HCT116 (cell line): ENCODE measurements around the gene RBM47. TPM values are rescaled to one million over a fixed set of nuclear protein-coding genes. Genes with fewer than 3 reads are reported as not detected.

Source experiments
- ATAC-seq: fragments of 200-7000 bp; cut with Tn5 transposase; 2 replicates; pipeline ENCODE4 v1.9.1; 2020; ENCODE audit warnings: mild to moderate bottlenecking, moderate library complexity
- BruUV-seq: library from RNA; stranded (reverse); fragments of 400-500 nt; replicated peaks from 2 replicates; lab custom pipeline; 2021; lab: Mats Ljungman, UMichigan
- CTCF ChIA-PET: fragments of 300-600 bp; sonication (Branson Sonifier 250); formaldehyde crosslinking; loops from one replicate; lab custom pipeline; 2021; ENCODE audit warnings: antibody characterized with exemption; lab: Charles Lee
- POLR2A ChIA-PET: fragments of 300-600, 350-600 bp; sonication (Branson Sonifier 250); formaldehyde crosslinking; loops from one replicate; lab custom pipeline; 2021; ENCODE audit warnings: antibody characterized with exemption; lab: Charles Lee
- RAD21 ChIA-PET, 2 experiments: fragments of 300-600 bp; sonication (Branson Sonifier 250); formaldehyde crosslinking; loops; one replicate each; lab custom pipeline; 2023; ENCODE audit warnings: low total read pairs in 2 of 2; ENCODE audit not compliant: uncharacterized antibody in 2 of 2, unreplicated experiment in 2 of 2, low non-redundant PET in 1 of 2; lab: Charles Lee
- DNase-seq: peaks from one replicate; pipeline ENCODE4 v3.0.0-alpha.2; 2010; ENCODE audit warnings: low read depth, low spot score
- H2AFZ ChIP-seq: fragments of 200-600 bp; shearing (Covaris generic), sonication (generic); 2 replicates; pipeline ENCODE4 v1.6.1; 2017; ENCODE audit warnings: low read depth, mixed run types, mixed read lengths, antibody characterized with exemption, low read length; ENCODE audit not compliant: poor library complexity, severe bottlenecking
- H3K27ac ChIP-seq: 2 replicates; pipeline ENCODE4 v1.5.1; 2012; ENCODE audit warnings: low read depth, low read length
- H3K27me3 ChIP-seq: fragments of 200-600 bp; sonication (generic); 2 replicates; pipeline ENCODE4 v1.6.1; 2016; ENCODE audit warnings: mixed run types, low read length, mixed read lengths; ENCODE audit not compliant: insufficient read depth
- H3K36me3 ChIP-seq, 2 experiments: fragments of 200-500 bp in 1 of 2; fragments of 200-600 bp in 1 of 2; sonication (Bioruptor generic) in 1 of 2; sonication (generic) in 1 of 2; 2 replicates each; pipeline versions ENCODE4 v1.5.1 to v1.6.1; 2014 to 2016; ENCODE audit warnings: low read length in 2 of 2, inconsistent platforms in 1 of 2, mixed read lengths in 1 of 2, mixed run types in 1 of 2; ENCODE audit not compliant: insufficient read depth in 2 of 2, control insufficient read depth in 1 of 2
- H3K4me1 ChIP-seq, 2 experiments: fragments of 200-600 bp in 1 of 2; sonication (generic) in 1 of 2; 2 replicates each; pipeline versions ENCODE4 v1.5.1 to v1.6.1; 2012 to 2017; ENCODE audit warnings: low read length in 2 of 2, inconsistent platforms in 1 of 2, mild to moderate bottlenecking in 1 of 2, mixed read lengths in 1 of 2, mixed run types in 1 of 2, moderate library complexity in 1 of 2; ENCODE audit not compliant: insufficient read depth in 2 of 2, control insufficient read depth in 1 of 2
- H3K4me2 ChIP-seq: fragments of 200-600 bp; sonication (generic); 2 replicates; pipeline ENCODE4 v1.6.1; 2017; ENCODE audit warnings: mixed run types, low read length, mixed read lengths
- H3K4me3 ChIP-seq, 2 experiments: fragments of 200-600 bp in 1 of 2; sonication (generic) in 1 of 2; replicated peaks in 1 of 2; 2 replicates each; pipeline ENCODE4 v1.5.1; 2011 to 2016; ENCODE audit warnings: low read length in 2 of 2, control low read depth in 1 of 2, low read depth in 1 of 2, mild to moderate bottlenecking in 1 of 2, mixed read lengths in 1 of 2, mixed run types in 1 of 2
- H3K79me2 ChIP-seq: fragments of 200-600 bp; sonication (generic); 2 replicates; pipeline ENCODE4 v1.6.1; 2017; ENCODE audit warnings: mild to moderate bottlenecking, mixed run types, low read length, moderate library complexity, mixed read lengths; ENCODE audit not compliant: insufficient read depth
- H3K9ac ChIP-seq: fragments of 200-600 bp; sonication (generic); 2 replicates; pipeline ENCODE4 v1.6.1; 2016; ENCODE audit warnings: low read length, mixed read lengths
- H3K9me2 ChIP-seq: fragments of 200-600 bp; sonication (generic), shearing (Covaris generic); 2 replicates; pipeline ENCODE4 v1.6.1; 2017; ENCODE audit warnings: mixed run types, mild to moderate bottlenecking, moderate library complexity; ENCODE audit not compliant: insufficient read depth
- H3K9me3 ChIP-seq, 2 experiments: fragments of 200-500 bp in 1 of 2; fragments of 200-600 bp in 1 of 2; sonication (Bioruptor generic) in 1 of 2; sonication (generic) in 1 of 2; 2 replicates each; pipeline ENCODE4 v1.6.1; 2014 to 2017; ENCODE audit warnings: low read length in 2 of 2, mixed read lengths in 2 of 2, inconsistent platforms in 1 of 2, low read depth in 1 of 2, mild to moderate bottlenecking in 1 of 2, mixed run types in 1 of 2, moderate library complexity in 1 of 2; ENCODE audit not compliant: control insufficient read depth in 1 of 2, insufficient read depth in 1 of 2
- H4K20me1 ChIP-seq: fragments of 200-600 bp; sonication (generic), shearing (Covaris generic); 2 replicates; pipeline ENCODE4 v1.6.1; 2017; ENCODE audit warnings: mixed run types, mild to moderate bottlenecking, moderate library complexity; ENCODE audit not compliant: insufficient read depth
- ATF3 ChIP-seq: IDR thresholded peaks from 2 replicates; pipeline ENCODE4 v1.6.1; 2012
- CBX3 ChIP-seq: IDR thresholded peaks from 2 replicates; pipeline ENCODE4 v1.6.1; 2012; ENCODE audit warnings: low read depth
- CEBPB ChIP-seq: IDR thresholded peaks from 2 replicates; pipeline ENCODE4 v1.6.1; 2012; ENCODE audit warnings: low read depth
- ELF1 ChIP-seq: IDR thresholded peaks from 2 replicates; pipeline ENCODE4 v1.6.1; 2012; ENCODE audit warnings: low read depth, borderline replicate concordance
- EZH2 ChIP-seq: fragments of 200-600 bp; sonication (generic); IDR thresholded peaks from 2 replicates; pipeline ENCODE4 v1.6.1; 2017; ENCODE audit warnings: antibody characterized with exemption, mixed run types
- EZH2phosphoT487 ChIP-seq: fragments of 200-600 bp; IDR thresholded peaks from 2 replicates; pipeline ENCODE4 v1.6.1; 2018; ENCODE audit warnings: antibody characterized with exemption, borderline replicate concordance
- FOSL1 ChIP-seq: IDR thresholded peaks from 2 replicates; pipeline ENCODE4 v1.6.1; 2012; ENCODE audit warnings: low read depth
- MAX ChIP-seq: IDR thresholded peaks from 2 replicates; pipeline ENCODE4 v1.6.1; 2012
- POLR2A ChIP-seq: IDR thresholded peaks from 2 replicates; pipeline ENCODE4 v1.7.0; 2011; ENCODE audit warnings: borderline replicate concordance; ENCODE audit not compliant: insufficient read depth, insufficient read length; ENCODE audit errors: extremely low read depth
- POLR2AphosphoS5 ChIP-seq: IDR thresholded peaks from 2 replicates; pipeline ENCODE4 v1.6.1; 2011; ENCODE audit warnings: mild to moderate bottlenecking, low read depth, low read length, moderate library complexity
- RAD21 ChIP-seq: IDR thresholded peaks from 2 replicates; pipeline ENCODE4 v1.6.1; 2012; ENCODE audit warnings: low read depth, mild to moderate bottlenecking
- SIN3A ChIP-seq: IDR thresholded peaks from 2 replicates; pipeline ENCODE4 v1.6.1; 2012; ENCODE audit warnings: low read depth
- SP1 ChIP-seq: IDR thresholded peaks from 2 replicates; pipeline ENCODE4 v1.6.1; 2012; ENCODE audit warnings: low read depth
- SRF ChIP-seq: IDR thresholded peaks from 2 replicates; pipeline ENCODE4 v1.6.1; 2012; ENCODE audit warnings: low read depth
- TCF7L2 ChIP-seq: IDR thresholded peaks from 2 replicates; pipeline ENCODE4 v1.7.0; 2011; ENCODE audit warnings: borderline replicate concordance, inconsistent platforms; ENCODE audit not compliant: insufficient read depth, insufficient read length; ENCODE audit errors: extremely low read depth
- YY1 ChIP-seq: IDR thresholded peaks from 2 replicates; pipeline ENCODE4 v1.6.1; 2011; ENCODE audit warnings: low read length, low read depth, moderate library complexity, mild to moderate bottlenecking; ENCODE audit not compliant: insufficient replicate concordance; ENCODE audit errors: extremely low read depth
- ZBTB33 ChIP-seq: IDR thresholded peaks from 2 replicates; pipeline ENCODE4 v1.6.1; 2011; ENCODE audit warnings: mild to moderate bottlenecking, low read length, moderate library complexity; ENCODE audit not compliant: insufficient replicate concordance; ENCODE audit errors: extremely low read depth
- ZFX ChIP-seq: fragments of 450-650 bp; IDR thresholded peaks from 2 replicates; pipeline ENCODE4 v1.6.1; 2017
- ZNF274 ChIP-seq: fragments of 200-500 bp; sonication (Bioruptor generic); IDR thresholded peaks from 2 replicates; pipeline ENCODE4 v1.6.1; 2014; ENCODE audit warnings: mild to moderate bottlenecking, low read depth, low read length, inconsistent platforms
- intact Hi-C: fragments of 100-400 bp; cut with micrococcal nuclease; formaldehyde crosslinking; loops from 2 replicates; pipeline ENCODE4 v1.10.0; 2022
- total RNA-seq: library from RNA; stranded (reverse); gene quantifications from one replicate; pipeline ENCODE4 v1.2.1, GENCODE V29; 2021; ENCODE audit not compliant: unreplicated experiment

RBM47 gene
- total RNA-seq, 1 experiment from 2014 or later, result 22.2 TPM

- H4K20me1 ChIP-seq, result no peaks in the 10 kb centered on the region
- H3K27ac ChIP-seq, result no peak overlapping the region
- TF ChIP-seq SP1, result no peak
- TF ChIP-seq EZH2phosphoT487, result no peak
- TF ChIP-seq POLR2AphosphoS5, result no peak
- TF ChIP-seq SRF, result no peak
- TF ChIP-seq CBX3, result no peak
- no peak for TF ChIP-seq YY1
- TF ChIP-seq FOSL1, result no peak
- TF ChIP-seq EZH2, result no peak
- no peak for TF ChIP-seq RAD21
- no peak for TF ChIP-seq ZBTB33
- no peak for TF ChIP-seq POLR2A
- TF ChIP-seq ZNF274, result no peak
- TF ChIP-seq ZFX, result no peak
- no peak for TF ChIP-seq TCF7L2
- no peak for TF ChIP-seq MAX
- no peak for TF ChIP-seq CEBPB
- no peak for TF ChIP-seq ATF3
- no peak for TF ChIP-seq SIN3A
- TF ChIP-seq ELF1, result no peak
- ChIA-PET RAD21 (no interaction called here), POLR2A (no interaction called here), CTCF (no interaction called here)
- H2AFZ ChIP-seq, result no peak overlapping the region
- BruUV-seq, result TSS peak; percentile 64
- peak; percentile 63 for ATAC-seq
- H3K9me3 ChIP-seq, result no peaks in the 10 kb centered on the region
- intact Hi-C loops, result loop anchor here (10.0 kb wide), 1 partner anchor 461 kb away; the partner anchor contains the start of gene N4BP2
- H3K9ac ChIP-seq, result no peak overlapping the region
- H3K79me2 ChIP-seq, result no peaks in the 10 kb centered on the region
- H3K27me3 ChIP-seq, result no peaks in the 10 kb centered on the region
- no peaks in the 10 kb centered on the region for H3K36me3 ChIP-seq
- no peak overlapping the region for H3K4me3 ChIP-seq
- H3K9me2 ChIP-seq, result no peaks in the 10 kb centered on the region
- H3K4me1 ChIP-seq, result peaks cover 13 to 30% of the 10 kb centered on the region in 2 experiments
- no peak for DNase-seq
- H3K4me2 ChIP-seq, result peak overlapping the region; percentile 41
These were observed 114.0 kb downstream of the RBM47 start for GRCh38 chr4:40515398-40516293.
